GM23338 (cell line): ENCODE results near the gene CYB561D2. TPM values are rescaled to one million over a fixed set of nuclear protein-coding genes. Genes with fewer than 3 reads are reported as not detected.

Experiments
- ETS1 ChIP-seq: IDR thresholded peaks from 2 replicates; pipeline ENCODE4 v1.6.1; 2016; ENCODE audit warnings: antibody characterized with exemption
- REST ChIP-seq: IDR thresholded peaks from one replicate; pipeline ENCODE4 v1.6.1; 2018; ENCODE audit warnings: antibody characterized with exemption; ENCODE audit not compliant: unreplicated experiment
- ZNF331 ChIP-seq: fragments of 250-450 bp; sonication (Bioruptor Pico); IDR thresholded peaks from 2 replicates; pipeline ENCODE4 v1.5.0; 2020; ENCODE audit warnings: low read depth, mild to moderate bottlenecking, moderate library complexity
- polyA plus RNA-seq: library from polyadenylated mRNA; unstranded; fragments of >200 nt; fragmentation: Nextera tagmentation; extraction: Ambion mirVana; gene quantifications from 2 replicates; pipeline ENCODE4 v1.2.1, GENCODE V29; 2016
- total RNA-seq: library from RNA; depleted of rRNA; stranded (reverse); fragments of >200 nt; shearing (Covaris generic); gene quantifications from 2 replicates; pipeline ENCODE4 v1.2.3, GENCODE V29; 2014
- TF ChIP-seq, protein P1 (sequence below): fragments of 250-450 bp; sonication (Bioruptor Pico); IDR thresholded peaks from 2 replicates; pipeline ENCODE4 v1.5.0; 2020; ENCODE audit warnings: mild to moderate bottlenecking, moderate library complexity

Gene CYB561D2
- total and polyA plus RNA-seq, 2 experiments from 2014 or later, result 10.1 to 18.2 TPM

DNA sequence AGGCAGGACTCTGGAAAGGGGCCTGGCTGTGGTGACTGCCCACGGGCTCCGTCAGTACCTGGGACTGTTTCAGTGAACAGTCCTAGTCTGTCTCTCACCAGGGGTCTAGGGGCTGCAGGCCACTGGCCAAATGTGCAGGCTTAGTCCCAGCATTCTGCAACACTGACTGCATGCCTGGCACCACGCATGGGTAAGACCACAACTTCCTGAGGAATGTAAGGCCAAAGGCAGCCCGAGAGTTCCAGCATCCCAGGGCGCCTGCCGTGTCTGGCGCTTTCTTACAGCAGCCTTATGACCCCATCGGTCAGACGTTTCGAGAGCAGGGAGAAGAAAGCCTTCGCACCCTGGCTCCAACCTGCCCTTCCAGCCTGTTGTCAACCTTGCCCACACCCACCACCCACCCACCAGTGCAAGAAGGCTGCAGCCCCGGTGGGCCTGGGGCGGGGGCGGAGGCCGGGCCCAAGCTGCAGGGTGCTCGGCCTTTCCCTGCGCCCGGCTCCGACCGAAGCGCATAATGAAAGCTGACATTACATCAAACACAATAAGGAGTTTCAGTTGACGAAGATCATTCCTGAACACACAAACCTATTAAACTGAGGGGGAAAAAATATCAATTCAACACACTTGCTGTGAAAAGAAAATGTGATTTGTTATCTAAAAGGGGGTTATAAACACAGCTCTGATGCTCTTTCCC, 38.2 kb downstream of the CYB561D2 start (continued):
- TF ChIP-seq, protein P1, sequence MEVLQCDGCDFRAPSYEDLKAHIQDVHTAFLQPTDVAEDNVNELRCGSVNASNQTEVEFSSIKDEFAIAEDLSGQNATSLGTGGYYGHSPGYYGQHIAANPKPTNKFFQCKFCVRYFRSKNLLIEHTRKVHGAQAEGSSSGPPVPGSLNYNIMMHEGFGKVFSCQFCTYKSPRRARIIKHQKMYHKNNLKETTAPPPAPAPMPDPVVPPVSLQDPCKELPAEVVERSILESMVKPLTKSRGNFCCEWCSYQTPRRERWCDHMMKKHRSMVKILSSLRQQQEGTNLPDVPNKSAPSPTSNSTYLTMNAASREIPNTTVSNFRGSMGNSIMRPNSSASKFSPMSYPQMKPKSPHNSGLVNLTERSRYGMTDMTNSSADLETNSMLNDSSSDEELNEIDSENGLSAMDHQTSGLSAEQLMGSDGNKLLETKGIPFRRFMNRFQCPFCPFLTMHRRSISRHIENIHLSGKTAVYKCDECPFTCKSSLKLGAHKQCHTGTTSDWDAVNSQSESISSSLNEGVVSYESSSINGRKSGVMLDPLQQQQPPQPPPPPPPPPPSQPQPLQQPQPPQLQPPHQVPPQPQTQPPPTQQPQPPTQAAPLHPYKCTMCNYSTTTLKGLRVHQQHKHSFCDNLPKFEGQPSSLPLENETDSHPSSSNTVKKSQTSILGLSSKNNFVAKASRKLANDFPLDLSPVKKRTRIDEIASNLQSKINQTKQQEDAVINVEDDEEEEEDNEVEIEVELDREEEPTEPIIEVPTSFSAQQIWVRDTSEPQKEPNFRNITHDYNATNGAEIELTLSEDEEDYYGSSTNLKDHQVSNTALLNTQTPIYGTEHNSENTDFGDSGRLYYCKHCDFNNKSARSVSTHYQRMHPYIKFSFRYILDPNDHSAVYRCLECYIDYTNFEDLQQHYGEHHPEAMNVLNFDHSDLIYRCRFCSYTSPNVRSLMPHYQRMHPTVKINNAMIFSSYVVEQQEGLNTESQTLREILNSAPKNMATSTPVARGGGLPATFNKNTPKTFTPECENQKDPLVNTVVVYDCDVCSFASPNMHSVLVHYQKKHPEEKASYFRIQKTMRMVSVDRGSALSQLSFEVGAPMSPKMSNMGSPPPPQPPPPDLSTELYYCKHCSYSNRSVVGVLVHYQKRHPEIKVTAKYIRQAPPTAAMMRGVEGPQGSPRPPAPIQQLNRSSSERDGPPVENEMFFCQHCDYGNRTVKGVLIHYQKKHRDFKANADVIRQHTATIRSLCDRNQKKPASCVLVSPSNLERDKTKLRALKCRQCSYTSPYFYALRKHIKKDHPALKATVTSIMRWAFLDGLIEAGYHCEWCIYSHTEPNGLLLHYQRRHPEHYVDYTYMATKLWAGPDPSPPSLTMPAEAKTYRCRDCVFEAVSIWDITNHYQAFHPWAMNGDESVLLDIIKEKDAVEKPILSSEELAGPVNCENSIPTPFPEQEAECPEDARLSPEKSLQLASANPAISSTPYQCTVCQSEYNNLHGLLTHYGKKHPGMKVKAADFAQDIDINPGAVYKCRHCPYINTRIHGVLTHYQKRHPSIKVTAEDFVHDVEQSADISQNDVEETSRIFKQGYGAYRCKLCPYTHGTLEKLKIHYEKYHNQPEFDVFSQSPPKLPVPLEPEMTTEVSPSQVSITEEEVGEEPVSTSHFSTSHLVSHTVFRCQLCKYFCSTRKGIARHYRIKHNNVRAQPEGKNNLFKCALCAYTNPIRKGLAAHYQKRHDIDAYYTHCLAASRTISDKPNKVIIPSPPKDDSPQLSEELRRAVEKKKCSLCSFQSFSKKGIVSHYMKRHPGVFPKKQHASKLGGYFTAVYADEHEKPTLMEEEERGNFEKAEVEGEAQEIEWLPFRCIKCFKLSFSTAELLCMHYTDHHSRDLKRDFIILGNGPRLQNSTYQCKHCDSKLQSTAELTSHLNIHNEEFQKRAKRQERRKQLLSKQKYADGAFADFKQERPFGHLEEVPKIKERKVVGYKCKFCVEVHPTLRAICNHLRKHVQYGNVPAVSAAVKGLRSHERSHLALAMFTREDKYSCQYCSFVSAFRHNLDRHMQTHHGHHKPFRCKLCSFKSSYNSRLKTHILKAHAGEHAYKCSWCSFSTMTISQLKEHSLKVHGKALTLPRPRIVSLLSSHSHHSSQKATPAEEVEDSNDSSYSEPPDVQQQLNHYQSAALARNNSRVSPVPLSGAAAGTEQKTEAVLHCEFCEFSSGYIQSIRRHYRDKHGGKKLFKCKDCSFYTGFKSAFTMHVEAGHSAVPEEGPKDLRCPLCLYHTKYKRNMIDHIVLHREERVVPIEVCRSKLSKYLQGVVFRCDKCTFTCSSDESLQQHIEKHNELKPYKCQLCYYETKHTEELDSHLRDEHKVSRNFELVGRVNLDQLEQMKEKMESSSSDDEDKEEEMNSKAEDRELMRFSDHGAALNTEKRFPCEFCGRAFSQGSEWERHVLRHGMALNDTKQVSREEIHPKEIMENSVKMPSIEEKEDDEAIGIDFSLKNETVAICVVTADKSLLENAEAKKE (CRISPR knock-in tag), result no peak
- TF ChIP-seq ZNF331 (CRISPR knock-in tag) (no peak), ETS1 (no peak), REST (no peak)
